Stomach (tissue), 4 donors: Measurements from ENCODE around the gene ULK4.

Source experiments
- EP300 ChIP-seq: sonication (generic); formaldehyde crosslinking; IDR thresholded peaks from one replicate; pipeline ENCODE4 v1.6.1; 2017; ENCODE audit warnings: antibody characterized with exemption
- POLR2A ChIP-seq, 4 donors: fragments of 450-650 bp; IDR thresholded peaks; one replicate each; pipeline ENCODE4 v1.6.1; 2016; ENCODE audit warnings: antibody characterized with exemption in 4 of 4, control low read depth in 2 of 4, mild to moderate bottlenecking in 1 of 4, moderate library complexity in 1 of 4
- POLR2AphosphoS5 ChIP-seq, 3 donors: sonication (generic); formaldehyde crosslinking; IDR thresholded peaks; one replicate each; pipeline ENCODE4 v1.6.1; 2016; ENCODE audit warnings: antibody characterized with exemption in 3 of 3
- TF ChIP-seq, protein P1 (sequence below), 7 experiments: fragments of 450-650 bp in 4 of 7; fragments of 200-600 bp in 3 of 7; sonication (generic) in 3 of 7; IDR thresholded peaks; one replicate each; pipeline ENCODE4 v1.5.1; 2016 to 2019; ENCODE audit warnings: antibody characterized with exemption in 7 of 7, control low read depth in 2 of 7, mild to moderate bottlenecking in 1 of 7

- TF ChIP-seq, protein P1, sequence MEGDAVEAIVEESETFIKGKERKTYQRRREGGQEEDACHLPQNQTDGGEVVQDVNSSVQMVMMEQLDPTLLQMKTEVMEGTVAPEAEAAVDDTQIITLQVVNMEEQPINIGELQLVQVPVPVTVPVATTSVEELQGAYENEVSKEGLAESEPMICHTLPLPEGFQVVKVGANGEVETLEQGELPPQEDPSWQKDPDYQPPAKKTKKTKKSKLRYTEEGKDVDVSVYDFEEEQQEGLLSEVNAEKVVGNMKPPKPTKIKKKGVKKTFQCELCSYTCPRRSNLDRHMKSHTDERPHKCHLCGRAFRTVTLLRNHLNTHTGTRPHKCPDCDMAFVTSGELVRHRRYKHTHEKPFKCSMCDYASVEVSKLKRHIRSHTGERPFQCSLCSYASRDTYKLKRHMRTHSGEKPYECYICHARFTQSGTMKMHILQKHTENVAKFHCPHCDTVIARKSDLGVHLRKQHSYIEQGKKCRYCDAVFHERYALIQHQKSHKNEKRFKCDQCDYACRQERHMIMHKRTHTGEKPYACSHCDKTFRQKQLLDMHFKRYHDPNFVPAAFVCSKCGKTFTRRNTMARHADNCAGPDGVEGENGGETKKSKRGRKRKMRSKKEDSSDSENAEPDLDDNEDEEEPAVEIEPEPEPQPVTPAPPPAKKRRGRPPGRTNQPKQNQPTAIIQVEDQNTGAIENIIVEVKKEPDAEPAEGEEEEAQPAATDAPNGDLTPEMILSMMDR (IDR thresholded peaks at IDR 0.05), result no peak
- no peak for TF ChIP-seq POLR2AphosphoS5 (IDR thresholded peaks at IDR 0.05)
- no peak for TF ChIP-seq POLR2A (IDR thresholded peaks at IDR 0.05)
- no peak for TF ChIP-seq EP300
Measured at GRCh38 chr3:41321642-41321980, 640.3 kb downstream of the ULK4 start.
